Measurements from ENCODE around the gene TGM3. TPM values are rescaled to one million over a fixed set of nuclear protein-coding genes. Genes with fewer than 3 reads are reported as not detected.

Gene TGM3
- total RNA-seq, 1 experiment from 2014 or later = not detected

- TF ChIP-seq SP1 (IDR thresholded peaks at IDR 0.05; ENCODE audit: low read depth) = no peak
- TF ChIP-seq TCF7L2 (IDR thresholded peaks at IDR 0.05; ENCODE audit: borderline replicate concordance, extremely low read depth, insufficient read depth, insufficient read length) = no peak
- TF ChIP-seq EZH2phosphoT487 (IDR thresholded peaks at IDR 0.05; ENCODE audit: borderline replicate concordance) = no peak
- no peak for TF ChIP-seq FOSL1 (IDR thresholded peaks at IDR 0.05; ENCODE audit: low read depth)
- no peak for TF ChIP-seq RAD21 (IDR thresholded peaks at IDR 0.05; ENCODE audit: low read depth)
- no peak for TF ChIP-seq CTCF (IDR thresholded peaks at IDR 0.05 in 2 of 3, conservative IDR thresholded peaks at IDR 0.05 in 1 of 3; ENCODE audit: borderline replicate concordance in 1 of 3, insufficient read depth in 1 of 3, low read depth in 2 of 3, low read length in 2 of 3)
- no peak for TF ChIP-seq ZFX (IDR thresholded peaks at IDR 0.05)
Observed at GRCh38 chr20:2378893-2379292, 83.1 kb downstream of the TGM3 start (continued).

GRCh38 chr20:2379511-2380229 is 83.9 kb downstream of the TGM3 start:
- no peaks in the 10 kb centered on the region for H3K9me2 ChIP-seq (ENCODE audit: insufficient read depth)
- no peak for DNase-seq (ENCODE audit: low read depth, low spot score)
- intact Hi-C loops (cut with micrococcal nuclease) = no loop called here
- H3K4me1 ChIP-seq (ENCODE audit: control insufficient read depth in 1 of 2, insufficient read depth in 2 of 2, low read length in 2 of 2) = no peaks in the 10 kb centered on the region
- no peak overlapping the region for H3K27ac ChIP-seq (ENCODE audit: low read depth, low read length)
- H3K36me3 ChIP-seq (ENCODE audit: control insufficient read depth in 1 of 2, insufficient read depth in 2 of 2, low read length in 2 of 2) = no peaks in the 10 kb centered on the region
- H2AFZ ChIP-seq (ENCODE audit: low read depth, low read length, poor library complexity, severe bottlenecking) = no peak overlapping the region
- H3K4me3 ChIP-seq (replicated peaks in 1 of 2; ENCODE audit: low read depth in 1 of 2, low read length in 2 of 2) = no peak overlapping the region
- ATAC-seq = no peak
- RAD21 ChIA-PET (ENCODE audit: low non-redundant PET in 1 of 2, low total read pairs in 2 of 2, uncharacterized antibody in 2 of 2, unreplicated experiment in 2 of 2) = no interaction called here
- H3K9me3 ChIP-seq (ENCODE audit: control insufficient read depth in 1 of 2, insufficient read depth in 1 of 2, low read depth in 1 of 2, low read length in 2 of 2) = no peaks in the 10 kb centered on the region
- CTCF ChIA-PET = interaction anchor here (0.6 kb wide), 1 partner anchor 580 kb away, joined by 3 read pairs; no protein-coding TSS in a partner anchor
- no peak overlapping the region for H3K9ac ChIP-seq (ENCODE audit: low read length)
- H3K79me2 ChIP-seq (ENCODE audit: insufficient read depth, low read length) = no peaks in the 10 kb centered on the region
- no peaks in the 10 kb centered on the region for H3K27me3 ChIP-seq (ENCODE audit: insufficient read depth, low read length)
- BruUV-seq (replicated peaks) = no TSS peak
- no peaks in the 10 kb centered on the region; the same call in 1 of the 2 replicates for H4K20me1 ChIP-seq (ENCODE audit: insufficient read depth)
- no peak overlapping the region for H3K4me2 ChIP-seq (ENCODE audit: low read length)
- POLR2A ChIA-PET = no interaction called here
- TF ChIP-seq SP1 (IDR thresholded peaks at IDR 0.05; ENCODE audit: low read depth) = no peak
- TF ChIP-seq SIN3A (IDR thresholded peaks at IDR 0.05; ENCODE audit: low read depth) = no peak
- TF ChIP-seq EGR1 (IDR thresholded peaks at IDR 0.05; ENCODE audit: low read depth) = no peak
- no peak for TF ChIP-seq ATF3 (IDR thresholded peaks at IDR 0.05)
- no peak for TF ChIP-seq CEBPB (IDR thresholded peaks at IDR 0.05; ENCODE audit: low read depth)
- TF ChIP-seq REST (IDR thresholded peaks at IDR 0.05; ENCODE audit: low read depth) = no peak
- no peak for TF ChIP-seq EZH2phosphoT487 (IDR thresholded peaks at IDR 0.05; ENCODE audit: borderline replicate concordance)
- no peak for TF ChIP-seq SRF (IDR thresholded peaks at IDR 0.05; ENCODE audit: low read depth)
- no peak for TF ChIP-seq FOSL1 (IDR thresholded peaks at IDR 0.05; ENCODE audit: low read depth)
- no peak for TF ChIP-seq ELF1 (IDR thresholded peaks at IDR 0.05; ENCODE audit: borderline replicate concordance, low read depth)
- TF ChIP-seq ZNF274 (IDR thresholded peaks at IDR 0.05; ENCODE audit: low read depth, low read length) = no peak
- no peak for TF ChIP-seq RAD21 (IDR thresholded peaks at IDR 0.05; ENCODE audit: low read depth)
- no peak for TF ChIP-seq CTCF (IDR thresholded peaks at IDR 0.05 in 2 of 3, conservative IDR thresholded peaks at IDR 0.05 in 1 of 3; ENCODE audit: borderline replicate concordance in 1 of 3, insufficient read depth in 1 of 3, low read depth in 2 of 3, low read length in 2 of 3)
- no peak for TF ChIP-seq POLR2AphosphoS5 (IDR thresholded peaks at IDR 0.05; ENCODE audit: low read depth, low read length)

Data from HCT116 (cell line).